Activated T-cell treated with anti-CD3 and anti-CD28 coated beads for 48 hours (primary cell): Measurements from ENCODE around the gene COPZ2.
A peak's percentile ranks its signal among the peaks of the same experiment; 100 is the strongest.
"Not testable (repeated sequence)": the region's sequence is repeated elsewhere in the genome, so short reads cannot be mapped to it uniquely, and the experiment has no call there.

Source experiments
- DNase-seq: peaks from one replicate; pipeline ENCODE4 v3.0.0-alpha.2; 2020; ENCODE audit warnings: low read depth

Gene COPZ2, protein sequence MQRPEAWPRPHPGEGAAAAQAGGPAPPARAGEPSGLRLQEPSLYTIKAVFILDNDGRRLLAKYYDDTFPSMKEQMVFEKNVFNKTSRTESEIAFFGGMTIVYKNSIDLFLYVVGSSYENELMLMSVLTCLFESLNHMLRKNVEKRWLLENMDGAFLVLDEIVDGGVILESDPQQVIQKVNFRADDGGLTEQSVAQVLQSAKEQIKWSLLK

GRCh38 chr17:48037036-48037837 lies at the start of gene COPZ2:
Gene COPZ2, minus strand, starts transcription at chr17:48037797. Its CDS starts 20 bp downstream, at chr17:48037777.
- peak; percentile 60 for DNase-seq

- no peak for DNase-seq
Observed at GRCh38 chr17:48084932-48085331, 47.3 kb upstream of the COPZ2 start.

DNA sequence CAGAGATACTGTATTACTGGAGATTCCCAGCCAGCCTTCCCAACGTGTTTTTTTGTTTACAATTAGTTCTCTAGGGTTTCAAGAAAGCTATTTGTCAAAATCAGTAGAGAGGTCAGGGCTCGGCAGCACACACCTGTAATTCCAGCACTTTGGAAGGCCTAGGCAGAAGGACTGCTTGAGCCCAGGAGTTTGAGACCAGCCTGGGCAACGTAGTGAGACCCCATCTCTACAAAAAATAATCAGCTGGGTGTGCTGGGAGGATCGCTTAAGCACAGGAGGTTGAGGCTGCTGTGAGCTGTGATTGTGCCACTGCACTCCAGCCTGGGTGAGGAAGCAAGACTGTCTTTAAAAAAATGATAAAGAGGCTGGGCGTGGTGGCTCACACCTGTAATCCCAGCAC lies 44.3 kb upstream of the COPZ2 start:
- no peak for DNase-seq

GRCh38 chr17:48077152-48077551 lies 39.6 kb upstream of the COPZ2 start:
- DNase-seq: not testable (repeated sequence)

DNA sequence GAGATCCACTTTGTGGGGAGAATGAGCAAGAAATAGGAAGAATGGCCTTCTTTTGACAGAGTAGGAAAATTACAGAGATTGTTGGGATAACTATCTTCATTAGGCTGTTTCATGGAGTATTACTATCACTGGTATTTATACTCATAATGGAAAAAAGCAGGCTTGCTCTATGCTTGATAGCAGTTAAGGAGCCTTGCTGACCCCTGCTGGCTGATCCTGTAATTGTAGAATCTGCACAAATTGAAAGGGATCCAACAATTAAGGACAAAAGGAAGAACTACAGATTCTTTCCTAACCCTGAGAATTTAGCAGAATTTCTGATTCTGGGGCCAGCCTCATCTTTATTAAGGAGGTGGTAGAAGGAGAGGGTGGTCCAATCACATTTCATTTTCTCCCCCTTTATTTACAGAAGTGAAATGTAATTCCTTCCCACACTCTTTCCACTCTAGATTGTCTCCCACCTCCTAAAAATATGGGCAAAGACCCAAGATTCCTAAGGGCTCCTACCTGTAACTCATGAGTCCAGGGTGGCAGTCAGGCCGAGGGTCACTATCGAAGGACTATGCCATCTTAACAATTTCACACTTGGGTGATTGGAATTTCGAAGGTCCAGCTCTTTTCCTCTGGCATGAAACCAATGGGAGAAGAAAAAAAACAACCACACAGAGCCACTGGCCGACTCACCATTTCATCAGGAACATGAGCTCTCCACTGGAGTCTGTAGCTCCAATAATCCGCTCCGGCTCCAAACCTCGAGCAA lies 36.9 kb upstream of the COPZ2 start:
- peak; percentile 41 for DNase-seq

GRCh38 chr17:48073566-48074094 lies 36.0 kb upstream of the COPZ2 start:
- not testable (repeated sequence) for DNase-seq

GRCh38 chr17:48072811-48073210 lies 35.2 kb upstream of the COPZ2 start:
- not testable (repeated sequence) for DNase-seq

DNA sequence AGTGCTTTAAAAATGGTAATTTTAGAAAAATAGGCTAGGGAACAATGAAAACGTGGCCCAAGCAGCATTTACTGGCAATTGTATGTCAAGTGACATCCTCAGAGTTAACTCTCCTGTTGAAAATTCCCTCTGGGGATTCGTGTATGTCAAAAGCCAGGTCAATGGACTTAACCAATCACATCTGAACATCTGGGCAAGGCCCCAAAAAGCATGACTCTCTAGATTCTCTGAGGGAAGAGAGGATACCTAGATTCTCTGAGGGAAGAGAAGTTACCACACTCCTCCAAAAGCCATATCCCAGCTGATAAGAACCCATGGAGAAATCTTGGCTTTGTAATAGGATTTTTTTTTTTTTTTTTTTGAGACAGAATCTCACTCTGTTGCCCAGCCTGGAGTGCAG lies 34.1 kb upstream of the COPZ2 start:
- DNase-seq: no peak

DNA sequence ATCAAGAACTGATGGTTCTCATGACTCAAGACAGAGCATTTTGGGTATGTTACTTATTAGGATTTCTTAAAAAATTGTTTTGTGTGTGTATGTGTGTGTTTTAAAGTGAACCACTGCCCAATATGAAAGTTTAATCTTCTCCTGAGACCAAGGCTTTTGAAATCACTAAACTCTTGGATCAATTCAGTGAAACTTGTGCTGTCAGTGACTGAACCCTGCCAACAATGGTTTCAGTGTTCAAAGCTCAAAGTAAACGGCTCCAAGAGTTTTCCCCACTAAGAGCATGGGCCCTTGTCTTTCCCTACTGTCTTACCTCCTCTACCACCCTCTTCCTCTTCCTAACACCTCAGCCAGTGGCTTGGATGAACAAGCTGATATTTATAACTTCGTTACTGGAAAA lies 32.6 kb upstream of the COPZ2 start:
- DNase-seq: no peak

DNA sequence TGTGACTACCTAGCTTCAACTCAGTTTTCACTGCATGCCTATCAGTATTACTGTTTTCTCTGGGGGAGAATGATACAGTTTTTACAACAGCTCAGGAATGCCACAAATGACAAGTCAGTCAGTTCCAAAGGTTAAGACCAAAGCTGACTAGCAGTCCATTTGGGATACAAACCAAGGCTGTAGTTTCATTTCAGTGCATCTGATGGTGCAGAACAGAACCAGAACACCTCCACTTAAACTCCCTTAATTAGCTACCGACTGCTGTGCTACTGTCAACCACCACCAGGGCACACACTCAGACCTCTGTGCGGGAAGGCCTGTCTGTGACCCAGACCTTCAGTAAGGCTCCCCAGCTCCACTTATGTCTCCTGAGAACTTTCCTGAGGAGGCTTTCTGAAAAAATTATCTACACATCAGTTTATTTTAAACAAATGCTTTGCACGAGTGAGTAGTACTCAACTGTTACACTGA lies 30.9 kb upstream of the COPZ2 start:
- no peak for DNase-seq

GRCh38 chr17:48067808-48068207 lies 30.2 kb upstream of the COPZ2 start:
- not testable (repeated sequence) for DNase-seq

GRCh38 chr17:48067245-48067644 lies 29.6 kb upstream of the COPZ2 start:
- DNase-seq: no peak

GRCh38 chr17:48066656-48067055 lies 29.1 kb upstream of the COPZ2 start:
- DNase-seq: no peak

GRCh38 chr17:48066192-48066591 lies 28.6 kb upstream of the COPZ2 start:
- no peak for DNase-seq

GRCh38 chr17:48064638-48065037 lies 27.0 kb upstream of the COPZ2 start:
- DNase-seq: no peak

GRCh38 chr17:48062273-48062672 lies 24.7 kb upstream of the COPZ2 start:
- no peak for DNase-seq

DNA sequence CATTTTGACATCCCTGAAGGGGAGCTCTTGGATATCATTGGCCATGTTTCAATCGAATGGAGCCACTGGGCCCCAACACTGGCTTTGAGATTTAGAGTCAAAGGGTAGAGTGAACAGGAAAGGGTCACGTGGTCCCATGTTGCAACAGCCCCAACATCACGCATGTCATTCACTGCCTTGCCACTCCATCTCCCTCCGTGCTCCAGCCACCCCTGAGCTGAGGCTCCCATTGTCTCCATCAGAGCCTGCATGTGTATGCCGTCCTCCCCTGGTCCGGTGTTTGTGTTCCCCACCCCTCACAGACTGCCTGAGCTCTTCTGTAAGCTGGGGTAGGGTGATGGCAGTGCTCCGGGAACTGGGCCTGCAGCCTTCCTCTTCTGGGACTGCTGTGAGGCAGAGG lies 22.7 kb upstream of the COPZ2 start:
- no peak for DNase-seq

- no peak for DNase-seq
Observed at GRCh38 chr17:48059125-48059668, 21.6 kb upstream of the COPZ2 start.

DNA sequence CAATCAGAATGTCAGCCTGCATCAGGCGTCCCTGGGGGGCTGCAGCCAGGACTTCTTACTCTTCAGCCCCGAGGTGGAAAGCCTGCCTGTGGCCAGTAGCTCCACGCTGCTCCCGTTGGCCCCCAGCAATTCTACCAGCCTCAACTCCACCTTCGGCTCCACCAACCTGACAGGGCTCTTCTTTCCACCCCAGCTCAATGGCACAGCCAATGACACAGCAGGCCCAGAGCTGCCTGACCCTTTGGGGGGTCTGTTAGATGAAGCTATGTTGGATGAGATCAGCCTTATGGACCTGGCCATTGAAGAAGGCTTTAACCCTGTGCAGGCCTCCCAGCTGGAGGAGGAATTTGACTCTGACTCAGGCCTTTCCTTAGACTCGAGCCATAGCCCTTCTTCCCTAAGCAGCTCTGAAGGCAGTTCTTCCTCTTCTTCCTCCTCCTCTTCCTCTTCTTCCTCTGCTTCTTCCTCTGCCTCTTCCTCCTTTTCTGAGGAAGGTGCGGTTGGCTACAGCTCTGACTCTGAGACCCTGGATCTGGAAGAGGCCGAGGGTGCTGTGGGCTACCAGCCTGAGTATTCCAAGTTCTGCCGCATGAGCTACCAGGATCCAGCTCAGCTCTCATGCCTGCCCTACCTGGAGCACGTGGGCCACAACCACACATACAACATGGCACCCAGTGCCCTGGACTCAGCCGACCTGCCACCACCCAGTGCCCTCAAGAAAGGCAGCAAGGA lies 21.0 kb upstream of the COPZ2 start:
- no peak for DNase-seq

- DNase-seq: no peak
Observed at GRCh38 chr17:48057626-48058025, 20.0 kb upstream of the COPZ2 start.

DNA sequence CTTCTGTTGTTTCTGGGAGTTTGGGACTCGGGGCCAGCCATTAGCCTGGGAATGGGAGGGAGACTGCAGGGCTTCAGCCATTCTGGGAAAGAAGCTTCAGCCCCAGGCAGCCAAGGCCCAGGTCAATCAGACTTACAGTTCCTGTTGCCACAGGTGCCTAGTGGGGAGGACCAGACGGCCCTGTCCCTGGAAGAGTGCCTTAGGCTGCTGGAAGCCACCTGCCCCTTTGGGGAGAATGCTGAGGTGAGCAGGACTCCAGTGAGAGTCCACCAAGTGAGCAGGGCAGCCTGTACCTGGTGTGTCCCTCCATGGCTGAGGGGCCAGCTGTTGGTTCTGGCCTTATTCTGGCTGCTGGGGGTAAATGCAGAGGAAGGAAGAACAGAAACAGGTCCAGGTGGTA lies 19.3 kb upstream of the COPZ2 start:
- DNase-seq: no peak
